Measurements from ENCODE around the gene CDK17.

- TF ChIP-seq PATZ1 (CRISPR knock-in tag; IDR thresholded peaks at IDR 0.05; ENCODE audit: borderline replicate concordance) (no peak), SNAI2 (CRISPR knock-in tag; IDR thresholded peaks at IDR 0.05) (no peak), ZFP30 (CRISPR knock-in tag; IDR thresholded peaks at IDR 0.05) (no peak)
Measured at GRCh38 chr12:96359328-96359727, 40.9 kb downstream of the CDK17 start.
